Measurements from ENCODE around the gene ELOB. TPM values are rescaled to one million over a fixed set of nuclear protein-coding genes. Genes with fewer than 3 reads are reported as not detected.

The ELOB gene
- total RNA-seq, 1 experiment from 2014 or later = 289 TPM

DNA sequence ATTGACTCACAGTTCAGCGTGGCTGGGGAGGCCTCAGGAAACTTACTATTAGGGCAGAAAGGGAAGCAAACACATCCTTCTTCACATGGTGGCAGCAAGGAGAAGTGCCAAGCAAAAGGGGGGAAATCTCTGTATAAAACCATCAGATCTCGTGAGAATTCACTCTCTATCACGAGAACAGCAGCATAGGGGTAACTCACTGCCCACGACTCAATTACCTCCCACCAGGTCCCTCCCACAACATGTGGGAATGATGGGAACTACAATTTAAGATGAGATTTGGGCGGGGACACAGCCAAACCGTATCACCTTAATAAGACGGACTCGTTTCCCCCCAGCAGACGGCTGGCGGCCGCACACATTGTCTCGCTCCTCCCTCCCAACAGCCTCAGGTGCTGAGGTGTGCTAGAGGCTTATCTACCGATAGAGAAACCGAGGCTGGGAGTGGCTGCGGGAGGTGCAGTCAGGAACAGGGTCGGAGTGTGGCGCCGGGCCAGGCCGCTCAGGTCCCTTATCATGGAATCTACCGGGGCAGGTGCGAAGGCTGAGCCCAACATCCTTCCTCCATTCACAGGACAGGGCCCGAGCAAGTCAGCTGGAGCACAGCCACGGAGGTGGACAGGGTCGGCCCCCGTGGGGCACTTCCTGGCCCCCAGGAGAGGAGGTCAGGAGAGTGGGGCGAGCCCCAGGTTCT is 48.1 kb upstream of the ELOB start:
- intact Hi-C loops (cut with micrococcal nuclease) = loop anchor here (10.0 kb wide), 1 partner anchor 50 kb away; the partner anchor contains the start of gene ELOB
- no peak overlapping the region for H3K4me3 ChIP-seq (ENCODE audit: low read length)
- H2AFZ ChIP-seq (ENCODE audit: low read length) = no peak overlapping the region
- no TSS peak for BruUV-seq (replicated peaks)
- H3F3A ChIP-seq (ENCODE audit: low read length, unreplicated experiment) = no peaks in the 10 kb centered on the region
- CTCF ChIA-PET = interaction anchor here (1.1 kb wide), 1 partner anchor 14 kb away, joined by 3 read pairs; no protein-coding TSS in a partner anchor
- H4K20me1 ChIP-seq (ENCODE audit: low read length) = no peaks in the 10 kb centered on the region
- no peaks in the 10 kb centered on the region for H3K27me3 ChIP-seq (ENCODE audit: low read length)
- H3K36me3 ChIP-seq (ENCODE audit: low read depth, low read length) = no peaks in the 10 kb centered on the region
- POLR2A ChIA-PET (ENCODE audit: unreplicated experiment) = no interaction called here
- no peak overlapping the region for H3K9ac ChIP-seq (ENCODE audit: low read length)
- no peaks in the 10 kb centered on the region for H3K9me2 ChIP-seq (replicated peaks; ENCODE audit: low read length)
- peaks cover 9% of the 10 kb centered on the region for H3K4me1 ChIP-seq (ENCODE audit: insufficient read depth, low read length)
- no peaks in the 10 kb centered on the region for H3K9me3 ChIP-seq (ENCODE audit: low read length)
- H3K79me2 ChIP-seq (ENCODE audit: low read length) = no peaks in the 10 kb centered on the region
- no peak overlapping the region for H3K4me2 ChIP-seq (ENCODE audit: low read length)
- TF ChIP-seq EZH2phosphoT487 (IDR thresholded peaks at IDR 0.05; ENCODE audit: borderline replicate concordance, low read length) = no peak
- TF ChIP-seq EZH2 (IDR thresholded peaks at IDR 0.05; ENCODE audit: low read length, unreplicated experiment) = no peak
- TF ChIP-seq, protein P1, sequence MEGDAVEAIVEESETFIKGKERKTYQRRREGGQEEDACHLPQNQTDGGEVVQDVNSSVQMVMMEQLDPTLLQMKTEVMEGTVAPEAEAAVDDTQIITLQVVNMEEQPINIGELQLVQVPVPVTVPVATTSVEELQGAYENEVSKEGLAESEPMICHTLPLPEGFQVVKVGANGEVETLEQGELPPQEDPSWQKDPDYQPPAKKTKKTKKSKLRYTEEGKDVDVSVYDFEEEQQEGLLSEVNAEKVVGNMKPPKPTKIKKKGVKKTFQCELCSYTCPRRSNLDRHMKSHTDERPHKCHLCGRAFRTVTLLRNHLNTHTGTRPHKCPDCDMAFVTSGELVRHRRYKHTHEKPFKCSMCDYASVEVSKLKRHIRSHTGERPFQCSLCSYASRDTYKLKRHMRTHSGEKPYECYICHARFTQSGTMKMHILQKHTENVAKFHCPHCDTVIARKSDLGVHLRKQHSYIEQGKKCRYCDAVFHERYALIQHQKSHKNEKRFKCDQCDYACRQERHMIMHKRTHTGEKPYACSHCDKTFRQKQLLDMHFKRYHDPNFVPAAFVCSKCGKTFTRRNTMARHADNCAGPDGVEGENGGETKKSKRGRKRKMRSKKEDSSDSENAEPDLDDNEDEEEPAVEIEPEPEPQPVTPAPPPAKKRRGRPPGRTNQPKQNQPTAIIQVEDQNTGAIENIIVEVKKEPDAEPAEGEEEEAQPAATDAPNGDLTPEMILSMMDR (conservative IDR thresholded peaks at IDR 0.05; ENCODE audit: low read depth, low read length) = no peak
- H3K27ac ChIP-seq (ENCODE audit: low read length) = no peak overlapping the region
- ATAC-seq (no peak), DNase-seq (no peak)

DNA sequence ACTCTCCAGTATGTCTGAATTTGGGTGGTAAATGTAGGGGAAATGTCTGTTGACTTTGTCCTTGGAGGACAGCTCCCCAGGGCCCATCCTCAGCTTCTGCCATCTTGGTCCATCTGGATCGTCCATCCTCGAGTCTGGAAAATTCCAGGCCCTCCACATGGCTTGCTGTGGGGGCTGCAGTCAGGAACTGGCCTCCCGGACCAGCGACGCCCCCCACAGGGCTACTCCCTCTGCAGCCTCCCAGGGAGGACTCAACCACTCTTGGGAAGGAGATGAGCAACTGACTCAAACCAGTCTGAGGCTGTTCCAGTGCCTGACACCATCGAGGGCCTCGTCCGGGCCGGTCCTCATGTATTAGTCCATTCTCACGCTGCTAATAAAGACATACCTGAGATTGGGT is 47.5 kb upstream of the ELOB start:
- ATAC-seq (no peak), DNase-seq (no peak)
- POLR2A ChIA-PET (ENCODE audit: unreplicated experiment) = no interaction called here
- BruUV-seq (replicated peaks) = no TSS peak
- Histone ChIP-seq H3F3A (ENCODE audit: low read length, unreplicated experiment) (no peaks in the 10 kb centered on the region), H3K4me3 (ENCODE audit: low read length) (no peak overlapping the region), H3K79me2 (ENCODE audit: low read length) (no peaks in the 10 kb centered on the region), H3K9me3 (ENCODE audit: low read length) (no peaks in the 10 kb centered on the region), H3K27me3 (ENCODE audit: low read length) (no peaks in the 10 kb centered on the region), H3K9me2 (replicated peaks; ENCODE audit: low read length) (no peaks in the 10 kb centered on the region), H3K4me1 (ENCODE audit: insufficient read depth, low read length) (peaks cover 3% of the 10 kb centered on the region), H3K27ac (ENCODE audit: low read length) (no peak overlapping the region), H3K36me3 (ENCODE audit: low read depth, low read length) (no peaks in the 10 kb centered on the region), H3K9ac (ENCODE audit: low read length) (no peak overlapping the region), H2AFZ (ENCODE audit: low read length) (no peak overlapping the region), H4K20me1 (ENCODE audit: low read length) (no peaks in the 10 kb centered on the region), H3K4me2 (ENCODE audit: low read length) (no peak overlapping the region)
- CTCF ChIA-PET = no interaction called here
- TF ChIP-seq EZH2 (IDR thresholded peaks at IDR 0.05; ENCODE audit: low read length, unreplicated experiment) = no peak
- TF ChIP-seq, protein P1 (conservative IDR thresholded peaks at IDR 0.05; ENCODE audit: low read depth, low read length) = no peak
- TF ChIP-seq EZH2phosphoT487 (IDR thresholded peaks at IDR 0.05; ENCODE audit: borderline replicate concordance, low read length) = no peak
- intact Hi-C loops (cut with micrococcal nuclease) = loop anchor here (10.0 kb wide), 1 partner anchor 50 kb away; the partner anchor contains the start of gene ELOB

DNA sequence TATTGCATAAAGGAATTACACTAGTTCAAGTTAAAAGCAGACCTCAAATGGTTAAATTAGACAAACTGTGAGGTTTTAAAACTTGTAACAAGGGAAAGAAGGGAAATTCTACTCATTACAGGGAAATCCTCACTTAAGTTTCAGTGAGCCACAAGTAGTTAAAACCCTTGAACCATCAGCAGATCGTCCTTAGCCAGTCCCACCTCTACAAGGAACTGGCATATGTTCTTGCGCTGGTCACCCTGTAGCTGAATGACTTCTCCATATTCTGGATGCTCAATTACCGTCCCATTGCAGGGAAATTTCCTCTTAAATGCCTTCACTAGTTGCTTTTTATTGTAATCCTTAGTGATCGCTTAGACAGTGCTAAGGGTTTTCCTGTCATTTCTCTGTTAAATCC is 45.4 kb upstream of the ELOB start:
- no peak overlapping the region for H2AFZ ChIP-seq (ENCODE audit: low read length)
- no peak overlapping the region for H3K4me3 ChIP-seq (ENCODE audit: low read length)
- DNase-seq (no peak), ATAC-seq (no peak)
- no peaks in the 10 kb centered on the region for H3K36me3 ChIP-seq (ENCODE audit: low read depth, low read length)
- intact Hi-C loops (cut with micrococcal nuclease) = loop anchor here (10.0 kb wide), 1 partner anchor 48 kb away; the partner anchor contains the start of gene ELOB
- ChIA-PET POLR2A (ENCODE audit: unreplicated experiment) (no interaction called here), CTCF (no interaction called here)
- H3K9ac ChIP-seq (ENCODE audit: low read length) = no peak overlapping the region
- no peaks in the 10 kb centered on the region for H3F3A ChIP-seq (ENCODE audit: low read length, unreplicated experiment)
- no peaks in the 10 kb centered on the region for H4K20me1 ChIP-seq (ENCODE audit: low read length)
- H3K27ac ChIP-seq (ENCODE audit: low read length) = no peak overlapping the region
- H3K27me3 ChIP-seq (ENCODE audit: low read length) = no peaks in the 10 kb centered on the region
- no peaks in the 10 kb centered on the region for H3K79me2 ChIP-seq (ENCODE audit: low read length)
- TF ChIP-seq, protein P1 (conservative IDR thresholded peaks at IDR 0.05; ENCODE audit: low read depth, low read length) = no peak
- TF ChIP-seq EZH2 (IDR thresholded peaks at IDR 0.05; ENCODE audit: low read length, unreplicated experiment) (no peak), EZH2phosphoT487 (IDR thresholded peaks at IDR 0.05; ENCODE audit: borderline replicate concordance, low read length) (no peak)
- no peak overlapping the region for H3K4me2 ChIP-seq (ENCODE audit: low read length)
- no peaks in the 10 kb centered on the region for H3K9me3 ChIP-seq (ENCODE audit: low read length)
- H3K9me2 ChIP-seq (replicated peaks; ENCODE audit: low read length) = no peaks in the 10 kb centered on the region
- BruUV-seq (replicated peaks) = no TSS peak
- no peaks in the 10 kb centered on the region for H3K4me1 ChIP-seq (ENCODE audit: insufficient read depth, low read length)
